ENCODE measurements around the gene EPX.
"Not testable (repeated sequence)": the region's sequence is repeated elsewhere in the genome, so short reads cannot be mapped to it uniquely, and the experiment has no call there.

EPX gene

GRCh38 chr17:58192612-58193011 is at the start of gene EPX:
EPX (plus strand) TSS chr17:58192726; CDS start chr17:58192847, 121 bp downstream.
- intact Hi-C loops (cut with DNase I) = no loop called here
- no peak for DNase-seq

- intact Hi-C loops (cut with DNase I); DNase-seq: not testable (repeated sequence)
Measured at GRCh38 chr17:58143335-58143734, 49.2 kb upstream of the EPX start.

- DNase-seq = no peak
- intact Hi-C loops (cut with DNase I) = no loop called here
Measured at GRCh38 chr17:58144801-58145200, 47.7 kb upstream of the EPX start.

- DNase-seq = no peak
- intact Hi-C loops (cut with DNase I) = no loop called here
Measured at GRCh38 chr17:58147930-58148434, 44.5 kb upstream of the EPX start, which contains the start of gene OR4D1. OR4D1 (plus strand) TSS chr17:58148384; CDS start chr17:58155154, 6,770 bp downstream.

GRCh38 chr17:58148609-58149008 is 43.9 kb upstream of the EPX start:
- intact Hi-C loops (cut with DNase I) = no loop called here
- DNase-seq = no peak

- intact Hi-C loops (cut with DNase I) = no loop called here
- DNase-seq = no peak
Measured at GRCh38 chr17:58150394-58150793, 42.1 kb upstream of the EPX start.

GRCh38 chr17:58153046-58153445 is 39.5 kb upstream of the EPX start:
- no peak for DNase-seq
- intact Hi-C loops (cut with DNase I) = no loop called here

GRCh38 chr17:58153671-58154070 is 38.9 kb upstream of the EPX start:
- DNase-seq = no peak
- intact Hi-C loops (cut with DNase I) = no loop called here

GRCh38 chr17:58156839-58157803 is 35.4 kb upstream of the EPX start:
- intact Hi-C loops (cut with DNase I) = no loop called here
- peak in 7 of 10 donors; percentile 19 to 85 (median 51) for DNase-seq

- intact Hi-C loops (cut with DNase I) = no loop called here
- no peak for DNase-seq
Measured at GRCh38 chr17:58158181-58158580, 34.3 kb upstream of the EPX start.

GRCh38 chr17:58161566-58161965 is 31.0 kb upstream of the EPX start:
- intact Hi-C loops (cut with DNase I) = no loop called here
- DNase-seq = no peak

GRCh38 chr17:58165981-58166380 is 26.5 kb upstream of the EPX start:
- intact Hi-C loops (cut with DNase I) = no loop called here
- DNase-seq = no peak

GRCh38 chr17:58166682-58167081 is 25.8 kb upstream of the EPX start, which contains the start of gene OR4D2:
OR4D2 (plus strand) TSS chr17:58166982; CDS start chr17:58169656, 2,674 bp downstream.
- DNase-seq = no peak
- intact Hi-C loops (cut with DNase I) = no loop called here

- intact Hi-C loops (cut with DNase I) = loop anchor here (5.0 kb wide), 1 partner anchor 48 kb away; no protein-coding TSS in a partner anchor
- DNase-seq = no peak
Measured at GRCh38 chr17:58170622-58171021, 21.9 kb upstream of the EPX start.

- DNase-seq = no peak
- intact Hi-C loops (cut with DNase I) = loop anchor here (5.0 kb wide), 1 partner anchor 50 kb away; no protein-coding TSS in a partner anchor
Measured at GRCh38 chr17:58172369-58173071, 20.0 kb upstream of the EPX start.

GRCh38 chr17:58174871-58175270 is 17.7 kb upstream of the EPX start:
- DNase-seq = no peak
- intact Hi-C loops (cut with DNase I) = loop anchor here (5.0 kb wide), 1 partner anchor 53 kb away; no protein-coding TSS in a partner anchor

GRCh38 chr17:58176200-58176599 is 16.3 kb upstream of the EPX start:
- intact Hi-C loops (cut with DNase I) = no loop called here
- DNase-seq = no peak

- DNase-seq = no peak
- intact Hi-C loops (cut with DNase I) = no loop called here
Measured at GRCh38 chr17:58181796-58182195, 10.7 kb upstream of the EPX start.

- no peak for DNase-seq
- intact Hi-C loops (cut with DNase I) = no loop called here
Measured at GRCh38 chr17:58183514-58183913, 9.0 kb upstream of the EPX start.

- no peak for DNase-seq
- intact Hi-C loops (cut with DNase I) = no loop called here
Measured at GRCh38 chr17:58184308-58184985, 8.1 kb upstream of the EPX start.

All from posterior cingulate gyrus (tissue), 11 donors.